SK-N-MC (cell line): Measurements from ENCODE around the gene USP37.

ENCODE experiments used
- DNase-seq: peaks from one replicate; pipeline ENCODE4 v3.0.0-alpha.2; 2011; ENCODE audit warnings: low read depth, low spot score
- H3K27ac ChIP-seq: fragments of 200-600 bp; sonication (generic); 2 replicates; pipeline ENCODE4 v1.5.1; 2016; ENCODE audit warnings: mixed run types
- H3K36me3 ChIP-seq: fragments of 200-600 bp; sonication (generic); 2 replicates; pipeline ENCODE4 v1.6.1; 2017; ENCODE audit warnings: antibody characterized with exemption, low read length, mixed read lengths; ENCODE audit not compliant: insufficient read depth
- H3K4me3 ChIP-seq: fragments of 200-600 bp; sonication (generic); 2 replicates; pipeline ENCODE4 v1.5.1; 2016
- H3K9ac ChIP-seq: fragments of 200-600 bp; sonication (generic); 2 replicates; pipeline ENCODE4 v1.8.0; 2017; ENCODE audit warnings: mixed run types, mixed read lengths; ENCODE audit not compliant: insufficient read length
- H3K9me3 ChIP-seq: fragments of 200-600 bp; sonication (generic); 2 replicates; pipeline ENCODE4 v1.6.1; 2017; ENCODE audit warnings: low read depth, mild to moderate bottlenecking, antibody characterized with exemption, low read length, moderate library complexity, mixed read lengths
- EZH2 ChIP-seq: fragments of 200-600 bp; sonication (generic); IDR thresholded peaks from one replicate; pipeline ENCODE4 v1.6.1; 2017; ENCODE audit warnings: antibody characterized with exemption
- FOXP2 ChIP-seq: optimal IDR thresholded peaks from 2 replicates; pipeline ENCODE3; 2011; ENCODE audit warnings: mild to moderate bottlenecking, moderate library complexity; ENCODE audit not compliant: insufficient read depth; ENCODE audit errors: extremely low read length, control extremely low read depth
- POLR2AphosphoS5 ChIP-seq: IDR thresholded peaks from 2 replicates; pipeline ENCODE4 v1.6.1; 2012; ENCODE audit warnings: mild to moderate bottlenecking, low read depth, low read length, borderline replicate concordance

The USP37 gene

GRCh38 chr2:218477247-218477646 is 90.9 kb downstream of the USP37 start:
- peaks cover 58% of the 10 kb centered on the region for H3K36me3 ChIP-seq
- no peak overlapping the region for H3K9ac ChIP-seq
- no peak for TF ChIP-seq POLR2AphosphoS5
- TF ChIP-seq EZH2: no peak
- TF ChIP-seq FOXP2: no peak
- no peak for DNase-seq
- H3K27ac ChIP-seq: no peak overlapping the region
- H3K4me3 ChIP-seq: no peak overlapping the region
- H3K9me3 ChIP-seq: no peaks in the 10 kb centered on the region

- TF ChIP-seq POLR2AphosphoS5 (no peak), FOXP2 (no peak), EZH2 (no peak)
- no peak for DNase-seq
- Histone ChIP-seq H3K27ac (no peak overlapping the region), H3K4me3 (no peak overlapping the region), H3K36me3 (peaks cover 53% of the 10 kb centered on the region), H3K9me3 (no peaks in the 10 kb centered on the region), H3K9ac (no peak overlapping the region)
These were observed 91.5 kb downstream of the USP37 start for GRCh38 chr2:218476676-218477075.

GRCh38 chr2:218474527-218474926 is 93.6 kb downstream of the USP37 start:
- Histone ChIP-seq H3K4me3 (no peak overlapping the region), H3K36me3 (peaks cover 39% of the 10 kb centered on the region)

GRCh38 chr2:218472988-218473387 is 95.2 kb downstream of the USP37 start:
- TF ChIP-seq FOXP2 (no peak), POLR2AphosphoS5 (no peak), EZH2 (no peak)
- no peak overlapping the region for H3K9ac ChIP-seq
- DNase-seq: no peak
- H3K36me3 ChIP-seq: peaks cover 28% of the 10 kb centered on the region
- H3K9me3 ChIP-seq: no peaks in the 10 kb centered on the region
- H3K4me3 ChIP-seq: no peak overlapping the region
- no peak overlapping the region for H3K27ac ChIP-seq

More at GRCh38 chr2:218474527-218474926, 93.6 kb downstream of the USP37 start:
- no peak for TF ChIP-seq POLR2AphosphoS5
- no peak for TF ChIP-seq EZH2
- TF ChIP-seq FOXP2: no peak
- Histone ChIP-seq H3K9me3 (no peaks in the 10 kb centered on the region), H3K27ac (no peak overlapping the region), H3K9ac (no peak overlapping the region)
- no peak for DNase-seq

GRCh38 chr2:218471982-218472381 is 96.2 kb downstream of the USP37 start:
- DNase-seq: no peak
- Histone ChIP-seq H3K36me3 (peaks cover 27% of the 10 kb centered on the region), H3K4me3 (no peak overlapping the region), H3K9me3 (no peaks in the 10 kb centered on the region), H3K27ac (no peak overlapping the region), H3K9ac (no peak overlapping the region)
- TF ChIP-seq EZH2 (no peak), FOXP2 (no peak), POLR2AphosphoS5 (no peak)

GRCh38 chr2:218471036-218471435 is 97.1 kb downstream of the USP37 start:
- no peak overlapping the region for H3K4me3 ChIP-seq
- peaks cover 20% of the 10 kb centered on the region for H3K36me3 ChIP-seq
- H3K9ac ChIP-seq: no peak overlapping the region
- no peaks in the 10 kb centered on the region for H3K9me3 ChIP-seq
- DNase-seq: no peak
- TF ChIP-seq EZH2: no peak
- TF ChIP-seq POLR2AphosphoS5: no peak
- no peak for TF ChIP-seq FOXP2
- no peak overlapping the region for H3K27ac ChIP-seq

- Histone ChIP-seq H3K9ac (no peak overlapping the region), H3K27ac (peak overlapping the region; percentile 35; the same call in 1 of the 2 replicates), H3K9me3 (no peaks in the 10 kb centered on the region), H3K36me3 (peaks cover 25% of the 10 kb centered on the region), H3K4me3 (no peak overlapping the region)
- no peak for DNase-seq
- no peak for TF ChIP-seq EZH2
- no peak for TF ChIP-seq POLR2AphosphoS5
- no peak for TF ChIP-seq FOXP2
These were observed 97.7 kb downstream of the USP37 start for GRCh38 chr2:218470448-218470847.

GRCh38 chr2:218465987-218466633 is 102.0 kb downstream of the USP37 start:
- Histone ChIP-seq H3K36me3 (peaks cover 26% of the 10 kb centered on the region), H3K4me3 (no peak overlapping the region), H3K27ac (no peak overlapping the region), H3K9me3 (no peaks in the 10 kb centered on the region), H3K9ac (no peak overlapping the region)
- TF ChIP-seq EZH2: no peak
- TF ChIP-seq POLR2AphosphoS5: no peak
- no peak for TF ChIP-seq FOXP2
- peak; percentile 5 for DNase-seq

- DNase-seq: no peak
- no peak overlapping the region for H3K27ac ChIP-seq
- H3K36me3 ChIP-seq: peaks cover 56% of the 10 kb centered on the region
- no peaks in the 10 kb centered on the region for H3K9me3 ChIP-seq
- TF ChIP-seq EZH2 (no peak), POLR2AphosphoS5 (no peak), FOXP2 (no peak)
- H3K4me3 ChIP-seq: no peak overlapping the region
- H3K9ac ChIP-seq: no peak overlapping the region
These were observed 109.6 kb downstream of the USP37 start for GRCh38 chr2:218458598-218458997.
